CD4-positive, alpha-beta memory T cell (primary cell): ENCODE results near the gene PRKAG2. TPM values are rescaled to one million over a fixed set of nuclear protein-coding genes. Genes with fewer than 3 reads are reported as not detected.
"Not testable (repeated sequence)": the region's sequence is repeated elsewhere in the genome, so short reads cannot be mapped to it uniquely, and the experiment has no call there.

ENCODE experiments used
- CTCF ChIA-PET: fragments of 350-600 bp; sonication (Branson Sonifier 250); formaldehyde crosslinking; loops from one replicate; lab custom pipeline; 2021; ENCODE audit warnings: inconsistent platforms; ENCODE audit not compliant: partially characterized antibody; lab: Charles Lee
- POLR2A ChIA-PET: fragments of 350-600 bp; sonication (Branson Sonifier 250); formaldehyde crosslinking; loops from one replicate; lab custom pipeline; 2021; ENCODE audit not compliant: partially characterized antibody; lab: Charles Lee
- DNase-seq, 5 donors: peaks; one replicate each; pipeline versions ENCODE4 v3.0.0 to v3.0.0-alpha.2; 2020 to 2022; ENCODE audit warnings: mixed read lengths in 1 of 5
- H3K27ac ChIP-seq: one replicate; pipeline ENCODE4 v1.7.0; 2013; ENCODE audit warnings: low read depth, low read length
- H3K27me3 ChIP-seq: 2 replicates; pipeline ENCODE4 v1.7.0; 2013; ENCODE audit warnings: mild to moderate bottlenecking, low read length, moderate library complexity; ENCODE audit not compliant: insufficient read depth
- H3K36me3 ChIP-seq: 2 replicates; pipeline ENCODE4 v1.7.0; 2013; ENCODE audit warnings: mild to moderate bottlenecking, low read length, moderate library complexity; ENCODE audit not compliant: insufficient read depth
- H3K4me1 ChIP-seq: 2 replicates; pipeline ENCODE4 v1.7.0; 2013; ENCODE audit warnings: mild to moderate bottlenecking, low read length, moderate library complexity; ENCODE audit not compliant: insufficient read depth
- H3K4me3 ChIP-seq, 2 donors: one replicate each; pipeline ENCODE4 v1.7.0; 2013; ENCODE audit warnings: low read length in 2 of 2, mild to moderate bottlenecking in 1 of 2
- H3K9me3 ChIP-seq, 2 donors: one replicate each; pipeline ENCODE4 v1.7.0; 2013; ENCODE audit warnings: low read length in 2 of 2, control low read depth in 1 of 2; ENCODE audit not compliant: control insufficient read depth in 1 of 2
- H3K27ac Mint-ChIP-seq, 7 donors: one replicate each; pipeline ENCODE4 v1.8.0; 2020 to 2021; ENCODE audit warnings: mixed read lengths in 7 of 7, mild to moderate bottlenecking in 6 of 7, inconsistent platforms in 3 of 7, moderate library complexity in 3 of 7
- H3K27me3 Mint-ChIP-seq, 2 donors: one replicate each; pipeline ENCODE4 v1.8.0; 2020 to 2021; ENCODE audit warnings: mixed read lengths in 2 of 2
- H3K36me3 Mint-ChIP-seq, 2 donors: one replicate each; pipeline ENCODE4 v1.8.0; 2020 to 2021; ENCODE audit warnings: mixed read lengths in 2 of 2, inconsistent platforms in 1 of 2, mild to moderate bottlenecking in 1 of 2
- H3K4me1 Mint-ChIP-seq, 4 donors: one replicate each; pipeline ENCODE4 v1.8.0; 2020 to 2021; ENCODE audit warnings: mixed read lengths in 4 of 4, mild to moderate bottlenecking in 1 of 4
- H3K4me3 Mint-ChIP-seq, 8 donors: one replicate each; pipeline ENCODE4 v1.8.0; 2020 to 2021; ENCODE audit warnings: mixed read lengths in 8 of 8, mild to moderate bottlenecking in 7 of 8, moderate library complexity in 6 of 8, inconsistent platforms in 3 of 8
- H3K9me3 Mint-ChIP-seq, 8 donors: one replicate each; pipeline ENCODE4 v1.8.0; 2020 to 2021; ENCODE audit warnings: mixed read lengths in 8 of 8, mild to moderate bottlenecking in 5 of 8, inconsistent platforms in 3 of 8, moderate library complexity in 1 of 8
- intact Hi-C: fragments of 100-400 bp; cut with micrococcal nuclease; formaldehyde crosslinking; loops from one replicate; pipeline ENCODE4 v1.15.1; 2023
- polyA plus RNA-seq, 2 donors: library from polyadenylated mRNA; unstranded; fragments of 300-500 nt; fragmentation: Illumina TruSeq; gene quantifications; one replicate each; pipeline ENCODE4 v1.2.3, GENCODE V29; 2021
- total RNA-seq, 2 experiments: library from RNA; stranded (reverse); gene quantifications; one replicate each; pipeline ENCODE4 v1.2.3, GENCODE V29; 2021

Gene PRKAG2
- total and polyA plus RNA-seq, 4 experiments from 2014 or later = 27.4 to 61.0 (median 47.4) TPM

- DNase-seq = no peak
- intact Hi-C loops = no loop called here
- Histone ChIP-seq H3K4me1 (no peaks in the 10 kb centered on the region), H3K9me3 (no peaks in the 10 kb centered on the region), H3K36me3 (no peaks in the 10 kb centered on the region), H3K4me3 (no peak overlapping the region), H3K27me3 (no peaks in the 10 kb centered on the region), H3K27ac (no peak overlapping the region)
- Mint-ChIP-seq H3K4me3 (no peak overlapping the region), H3K27me3 (peaks cover 5 to 19% of the 10 kb centered on the region in 2 donors), H3K36me3 (no peaks in the 10 kb centered on the region), H3K27ac (peak overlapping the region in 1 of 7 donors; percentile 51), H3K4me1 (peaks cover 4 to 16% (median 9%) of the 10 kb centered on the region in 4 donors), H3K9me3 (peaks cover 0 to 9% (median 0%) of the 10 kb centered on the region in 8 donors)
- POLR2A ChIA-PET = interaction anchor here (0.9 kb wide), 1 partner anchor 12 kb away, joined by 3 read pairs; no protein-coding TSS in a partner anchor
- CTCF ChIA-PET = interaction anchor here (1.1 to 1.2 kb wide), 2 partner anchors 93 to 220 kb away, joined by 3 read pairs; no protein-coding TSS in a partner anchor
These were observed 337.7 kb downstream of the PRKAG2 start for GRCh38 chr7:151539088-151539671.

- H3K4me3 Mint-ChIP-seq = peak overlapping the region in 1 of 8 donors; percentile 63
- H3K27ac Mint-ChIP-seq = peak overlapping the region in 4 of 7 donors; percentile 19 to 71 (median 64)
- ChIA-PET CTCF (interaction anchor here (0.6 to 1.2 kb wide), 3 partner anchors 29 to 832 kb away, joined by 3 read pairs; no protein-coding TSS in a partner anchor), POLR2A (interaction anchor here (0.9 kb wide), 1 partner anchor 13 kb away, joined by 3 read pairs; no protein-coding TSS in a partner anchor)
- H3K9me3 ChIP-seq = no peaks in the 10 kb centered on the region
- intact Hi-C loops = no loop called here
- peak in 2 of 5 donors; percentile 10 to 12 for DNase-seq
- no peaks in the 10 kb centered on the region for H3K27me3 ChIP-seq
- no peaks in the 10 kb centered on the region for H3K36me3 ChIP-seq
- no peaks in the 10 kb centered on the region for H3K4me1 ChIP-seq
- no peaks in the 10 kb centered on the region for H3K36me3 Mint-ChIP-seq
- H3K27me3 Mint-ChIP-seq = peaks cover 8 to 15% of the 10 kb centered on the region in 2 donors
- H3K4me1 Mint-ChIP-seq = peaks cover 4 to 16% (median 9%) of the 10 kb centered on the region in 4 donors
- no peak overlapping the region for H3K27ac ChIP-seq
- no peak overlapping the region for H3K4me3 ChIP-seq
- peaks cover 0 to 9% (median 0%) of the 10 kb centered on the region in 8 donors for H3K9me3 Mint-ChIP-seq
These were observed 338.9 kb downstream of the PRKAG2 start for GRCh38 chr7:151537818-151538561.

GRCh38 chr7:151536178-151536577 lies 340.7 kb downstream of the PRKAG2 start:
- H3K9me3 ChIP-seq, H3K27ac Mint-ChIP-seq, H3K36me3 Mint-ChIP-seq, H3K4me1 ChIP-seq, POLR2A ChIA-PET, H3K27me3 ChIP-seq, CTCF ChIA-PET, DNase-seq, H3K36me3 ChIP-seq, H3K27me3 Mint-ChIP-seq, H3K4me3 ChIP-seq, H3K27ac ChIP-seq, intact Hi-C loops, H3K4me3 Mint-ChIP-seq: not testable (repeated sequence)
- Mint-ChIP-seq H3K9me3 (peaks cover 0 to 17% (median 9%) of the 10 kb centered on the region in 8 donors), H3K4me1 (peaks cover 4 to 16% (median 9%) of the 10 kb centered on the region in 4 donors)

GRCh38 chr7:151529842-151530241 lies 347.1 kb downstream of the PRKAG2 start:
- Mint-ChIP-seq H3K9me3 (peaks cover 2 to 42% (median 23%) of the 10 kb centered on the region in 8 donors), H3K27me3 (peaks cover 5 to 9% of the 10 kb centered on the region in 2 donors), H3K4me1 (no peaks in the 10 kb centered on the region), H3K36me3 (peaks cover 4 to 8% of the 10 kb centered on the region in 2 donors), H3K27ac (no peak overlapping the region), H3K4me3 (no peak overlapping the region)
- no peaks in the 10 kb centered on the region for H3K36me3 ChIP-seq
- H3K4me1 ChIP-seq = no peaks in the 10 kb centered on the region
- intact Hi-C loops = no loop called here
- no peak overlapping the region for H3K4me3 ChIP-seq
- H3K27ac ChIP-seq = no peak overlapping the region
- H3K27me3 ChIP-seq = no peaks in the 10 kb centered on the region
- ChIA-PET POLR2A (no interaction called here), CTCF (no interaction called here)
- peaks cover 0 to 7% of the 10 kb centered on the region in 2 donors for H3K9me3 ChIP-seq
- DNase-seq = no peak

- Histone ChIP-seq H3K4me3 (no peak overlapping the region), H3K36me3 (no peaks in the 10 kb centered on the region), H3K27me3 (no peaks in the 10 kb centered on the region), H3K4me1 (peaks cover 6% of the 10 kb centered on the region), H3K9me3 (peaks cover 0 to 2% of the 10 kb centered on the region in 2 donors), H3K27ac (no peak overlapping the region)
- CTCF ChIA-PET = no interaction called here
- Mint-ChIP-seq H3K4me3 (no peak overlapping the region), H3K36me3 (peaks cover 0 to 2% of the 10 kb centered on the region in 2 donors), H3K9me3 (peaks cover 0 to 12% (median 3%) of the 10 kb centered on the region in 8 donors), H3K27ac (no peak overlapping the region), H3K27me3 (peaks cover 2 to 3% of the 10 kb centered on the region in 2 donors), H3K4me1 (peaks cover 3 to 6% (median 5%) of the 10 kb centered on the region in 4 donors)
- POLR2A ChIA-PET = no interaction called here
- intact Hi-C loops = loop anchor here (5.0 kb wide), 1 partner anchor 912 kb away; the partner anchor contains the start of gene KMT2C
- no peak for DNase-seq
These were observed 352.1 kb downstream of the PRKAG2 start for GRCh38 chr7:151524845-151525244.

GRCh38 chr7:151524331-151524730 lies 352.6 kb downstream of the PRKAG2 start:
- Mint-ChIP-seq H3K9me3 (peaks cover 0 to 9% (median 2%) of the 10 kb centered on the region in 8 donors), H3K27ac (no peak overlapping the region), H3K27me3 (peaks cover 2 to 5% of the 10 kb centered on the region in 2 donors), H3K36me3 (peaks cover 0 to 4% of the 10 kb centered on the region in 2 donors), H3K4me3 (no peak overlapping the region), H3K4me1 (peaks cover 3 to 9% (median 5%) of the 10 kb centered on the region in 4 donors)
- Histone ChIP-seq H3K27me3 (no peaks in the 10 kb centered on the region), H3K4me1 (peaks cover 6% of the 10 kb centered on the region), H3K27ac (no peak overlapping the region), H3K9me3 (no peaks in the 10 kb centered on the region), H3K4me3 (no peak overlapping the region), H3K36me3 (no peaks in the 10 kb centered on the region)
- DNase-seq = no peak
- intact Hi-C loops = loop anchor here (5.0 kb wide), 1 partner anchor 913 kb away; the partner anchor contains the start of gene KMT2C
- POLR2A ChIA-PET = no interaction called here
- CTCF ChIA-PET = no interaction called here
